ENCODE measurements around the gene NOC3L.

GRCh38 chr10:94351089-94351488 is 11.7 kb downstream of the NOC3L start:
- TF ChIP-seq POLR2AphosphoS5 (IDR thresholded peaks at IDR 0.05; ENCODE audit: low read length) (no peak), MTA2 (IDR thresholded peaks at IDR 0.05; ENCODE audit: low read depth) (no peak), SKIL (IDR thresholded peaks at IDR 0.05; ENCODE audit: low read depth, poor library complexity, severe bottlenecking) (no peak), EGR1 (IDR thresholded peaks at IDR 0.05; ENCODE audit: borderline replicate concordance in 1 of 2, low read depth in 2 of 2, low read length in 2 of 2) (no peak), CTCF (IDR thresholded peaks at IDR 0.05 in 2 of 3, conservative IDR thresholded peaks at IDR 0.05 in 1 of 3; ENCODE audit: control insufficient read depth in 2 of 3, extremely low read depth in 1 of 3, insufficient read depth in 1 of 3, low read depth in 3 of 3, low read length in 3 of 3) (no peak), MLLT1 (IDR thresholded peaks at IDR 0.05) (no peak), SRF (IDR thresholded peaks at IDR 0.05; ENCODE audit: low read depth in 2 of 2, low read length in 2 of 2) (0 out of 4 replicates have a peak, but pooled peaks of 1 of the 2 experiments have one; percentile 30), EZH2 (IDR thresholded peaks at IDR 0.05; ENCODE audit: borderline replicate concordance, control insufficient read depth, low read depth, low read length) (no peak), PAX5 (IDR thresholded peaks at IDR 0.05; ENCODE audit: borderline replicate concordance, low read depth, low read length) (no peak), ATF3 (IDR thresholded peaks at IDR 0.05; ENCODE audit: borderline replicate concordance, extremely low read depth, low read depth, low read length) (no peak)

Data from GM12878 (cell line).